Nephron (organoid): Measurements from ENCODE around the gene CA4.
A peak's percentile ranks its signal among the peaks of the same experiment; 100 is the strongest.

Source experiments
- H3K27ac Mint-ChIP-seq, 3 experiments: 2 replicates each; pipeline ENCODE4 v1.8.0; 2020; ENCODE audit warnings: mixed read lengths in 3 of 3, mild to moderate bottlenecking in 2 of 3, moderate library complexity in 1 of 3
- H3K27me3 Mint-ChIP-seq: 2 replicates; pipeline ENCODE4 v1.8.0; 2021; ENCODE audit warnings: low read depth, mild to moderate bottlenecking, moderate library complexity, mixed read lengths
- H3K36me3 Mint-ChIP-seq: 2 replicates; pipeline ENCODE4 v1.8.0; 2020; ENCODE audit warnings: low read depth, mixed read lengths
- H3K4me1 Mint-ChIP-seq: 2 replicates; pipeline ENCODE4 v1.8.0; 2020; ENCODE audit warnings: mixed read lengths
- H3K4me3 Mint-ChIP-seq, 3 experiments: 2 replicates each; pipeline ENCODE4 v1.8.0; 2020; ENCODE audit warnings: mild to moderate bottlenecking in 3 of 3, mixed read lengths in 3 of 3, moderate library complexity in 2 of 3
- H3K9me3 Mint-ChIP-seq: 2 replicates; pipeline ENCODE4 v1.8.0; 2020; ENCODE audit warnings: mixed read lengths
- CTCF ChIP-seq, 3 experiments: fragments of 200-600 bp; sonication (generic); IDR thresholded peaks; one replicate each; pipeline ENCODE4 v1.5.0; 2021; ENCODE audit warnings: antibody characterized with exemption in 3 of 3; ENCODE audit not compliant: unreplicated experiment in 3 of 3

CA4 gene

GRCh38 chr17:60155427-60155814 is 5.6 kb downstream of the CA4 start:
- Mint-ChIP-seq H3K4me1 (peaks cover 21% of the 10 kb centered on the region), H3K4me3 (no peak overlapping the region), H3K27ac (peak overlapping the region in 1 of 3 experiments; percentile 20), H3K36me3 (no peaks in the 10 kb centered on the region), H3K27me3 (peaks cover 61% of the 10 kb centered on the region), H3K9me3 (no peaks in the 10 kb centered on the region)
- TF ChIP-seq CTCF (IDR thresholded peaks at IDR 0.05; ENCODE audit: unreplicated experiment in 3 of 3) = no peak

- no peaks in the 10 kb centered on the region for H3K36me3 Mint-ChIP-seq
Measured at GRCh38 chr17:60155815-60156214, 6.0 kb downstream of the CA4 start.

DNA sequence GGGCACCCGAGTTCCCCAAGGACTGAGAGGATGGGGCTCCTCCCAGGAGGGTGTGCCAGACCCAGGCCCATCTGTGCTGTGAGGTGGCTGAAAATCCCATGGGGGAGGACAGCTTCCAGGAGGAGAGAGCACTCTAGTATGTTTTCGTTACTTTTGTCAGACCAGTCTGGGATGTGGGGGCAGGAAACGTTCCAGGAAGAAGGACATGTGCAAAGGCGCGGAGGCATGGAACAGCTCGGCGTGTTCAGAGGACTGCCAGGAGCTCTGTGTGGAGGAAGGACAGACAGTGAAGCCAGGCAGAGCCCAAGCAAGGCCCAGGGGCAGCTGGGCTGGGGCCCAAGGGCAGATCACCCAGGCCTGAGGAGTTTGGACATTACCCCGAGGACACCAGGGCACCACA is 7.0 kb downstream of the CA4 start:
- Mint-ChIP-seq H3K27ac (peak overlapping the region in 1 of 3 experiments; percentile 14), H3K4me3 (no peak overlapping the region), H3K27me3 (peaks cover 55% of the 10 kb centered on the region), H3K36me3 (no peaks in the 10 kb centered on the region), H3K4me1 (peaks cover 27% of the 10 kb centered on the region), H3K9me3 (no peaks in the 10 kb centered on the region)
- TF ChIP-seq CTCF (IDR thresholded peaks at IDR 0.05; ENCODE audit: unreplicated experiment in 3 of 3) = no peak

More at GRCh38 chr17:60155815-60156214, 6.0 kb downstream of the CA4 start:
- Mint-ChIP-seq H3K4me3 (no peak overlapping the region), H3K9me3 (no peaks in the 10 kb centered on the region), H3K27ac (peak overlapping the region in 1 of 3 experiments; percentile 20), H3K27me3 (peaks cover 61% of the 10 kb centered on the region), H3K4me1 (peaks cover 22% of the 10 kb centered on the region)
- TF ChIP-seq CTCF (IDR thresholded peaks at IDR 0.05; ENCODE audit: unreplicated experiment in 3 of 3) = no peak

- Mint-ChIP-seq H3K4me1 (peaks cover 27% of the 10 kb centered on the region), H3K36me3 (no peaks in the 10 kb centered on the region), H3K27ac (no peak overlapping the region), H3K9me3 (no peaks in the 10 kb centered on the region), H3K4me3 (no peak overlapping the region), H3K27me3 (peaks cover 47% of the 10 kb centered on the region)
- TF ChIP-seq CTCF (IDR thresholded peaks at IDR 0.05; ENCODE audit: unreplicated experiment in 3 of 3) = no peak
Measured at GRCh38 chr17:60157487-60158040, 7.8 kb downstream of the CA4 start.

DNA sequence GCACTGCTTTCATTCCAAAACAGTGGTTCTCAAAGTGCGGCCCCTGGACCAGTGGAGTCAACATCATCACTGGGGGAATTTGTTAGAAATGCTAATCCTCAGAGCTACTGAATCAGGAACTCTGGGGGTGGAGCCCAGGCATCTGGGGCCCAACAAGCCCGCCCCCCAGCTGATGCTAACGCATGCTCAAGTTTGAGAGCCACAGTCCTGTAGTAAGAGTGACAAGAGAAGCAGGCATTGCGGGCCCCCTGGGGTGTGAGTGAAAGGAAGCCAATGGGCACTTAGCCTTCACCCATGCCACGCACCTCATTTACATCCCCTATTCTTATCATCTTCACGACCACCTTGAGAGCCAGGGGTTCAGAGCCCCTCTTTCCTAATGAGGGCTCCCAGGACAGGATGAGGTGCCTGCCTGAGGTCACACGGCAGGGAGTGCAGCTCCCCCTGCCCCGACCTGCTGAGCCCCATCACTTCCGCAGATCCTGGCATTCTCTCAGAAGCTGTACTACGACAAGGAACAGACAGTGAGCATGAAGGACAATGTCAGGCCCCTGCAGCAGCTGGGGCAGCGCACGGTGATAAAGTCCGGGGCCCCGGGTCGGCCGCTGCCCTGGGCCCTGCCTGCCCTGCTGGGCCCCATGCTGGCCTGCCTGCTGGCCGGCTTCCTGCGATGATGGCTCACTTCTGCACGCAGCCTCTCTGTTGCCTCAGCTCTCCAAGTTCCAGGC is 9.1 kb downstream of the CA4 start:
- H3K4me3 Mint-ChIP-seq = no peak overlapping the region
- H3K36me3 Mint-ChIP-seq = no peaks in the 10 kb centered on the region
- H3K27ac Mint-ChIP-seq = no peak overlapping the region
- peaks cover 23% of the 10 kb centered on the region for H3K4me1 Mint-ChIP-seq
- H3K27me3 Mint-ChIP-seq = peaks cover 38% of the 10 kb centered on the region
- H3K9me3 Mint-ChIP-seq = no peaks in the 10 kb centered on the region
- TF ChIP-seq CTCF (IDR thresholded peaks at IDR 0.05; ENCODE audit: unreplicated experiment in 3 of 3) = no peak

DNA sequence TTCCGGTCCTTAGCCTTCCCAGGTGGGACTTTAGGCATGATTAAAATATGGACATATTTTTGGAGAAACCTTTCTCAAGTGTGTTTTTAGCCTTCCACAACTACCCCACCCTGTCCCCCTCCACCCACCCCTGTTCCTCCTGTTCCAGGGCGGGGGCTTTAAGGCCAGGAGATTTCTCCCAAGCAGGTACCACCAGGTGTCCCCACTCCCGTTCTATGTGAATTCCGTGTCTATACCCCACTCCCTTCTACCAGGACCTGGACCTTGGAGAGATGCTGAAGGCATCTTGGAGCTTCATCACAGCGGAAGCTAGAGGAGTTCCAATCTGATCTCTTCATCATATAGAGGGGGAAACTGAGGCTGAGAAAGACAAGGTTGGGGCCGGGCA is 9.7 kb downstream of the CA4 start:
- Mint-ChIP-seq H3K27ac (no peak overlapping the region), H3K4me1 (peaks cover 19% of the 10 kb centered on the region), H3K36me3 (no peaks in the 10 kb centered on the region), H3K27me3 (peaks cover 36% of the 10 kb centered on the region), H3K4me3 (no peak overlapping the region), H3K9me3 (no peaks in the 10 kb centered on the region)
- no peak for TF ChIP-seq CTCF (IDR thresholded peaks at IDR 0.05; ENCODE audit: unreplicated experiment in 3 of 3)
